Non-pigmented ciliary epithelial cell (primary cell): Measurements from ENCODE around the gene LMAN2.
"Not testable (repeated sequence)": the region's sequence is repeated elsewhere in the genome, so short reads cannot be mapped to it uniquely, and the experiment has no call there.

Experiments used
- DNase-seq: peaks from one replicate; pipeline ENCODE4 v3.0.0-alpha.2; 2010; ENCODE audit warnings: low read depth

LMAN2 gene

GRCh38 chr5:177364159-177364962 lies 12.9 kb upstream of the LMAN2 start:
- no peak for DNase-seq

- DNase-seq = no peak
These were observed 12.1 kb upstream of the LMAN2 start for GRCh38 chr5:177363565-177363964.

- DNase-seq = no peak
These were observed 11.4 kb upstream of the LMAN2 start for GRCh38 chr5:177362610-177363507.

GRCh38 chr5:177362292-177362609 lies 10.8 kb upstream of the LMAN2 start:
- DNase-seq = no peak

- DNase-seq = no peak
These were observed 10.2 kb upstream of the LMAN2 start for GRCh38 chr5:177361418-177362291.

- not testable (repeated sequence) for DNase-seq
These were observed 9.3 kb upstream of the LMAN2 start for GRCh38 chr5:177360740-177361139.

GRCh38 chr5:177359860-177360259 lies 8.4 kb upstream of the LMAN2 start:
- no peak for DNase-seq

GRCh38 chr5:177359451-177359851 lies 8.0 kb upstream of the LMAN2 start:
- DNase-seq = no peak

- DNase-seq = no peak
These were observed 6.9 kb upstream of the LMAN2 start for GRCh38 chr5:177358370-177358819.

GRCh38 chr5:177357459-177358351 lies 6.2 kb upstream of the LMAN2 start, which contains the start of gene RGS14:
RGS14 (plus strand) TSS chr5:177357924; CDS start chr5:177358025, 101 bp downstream.
- DNase-seq = no peak

GRCh38 chr5:177357146-177357458 lies 5.6 kb upstream of the LMAN2 start:
- DNase-seq = no peak

- no peak for DNase-seq
These were observed 5.3 kb upstream of the LMAN2 start for GRCh38 chr5:177356746-177357145.

GRCh38 chr5:177355868-177356168 lies 4.3 kb upstream of the LMAN2 start:
- DNase-seq = no peak

GRCh38 chr5:177355162-177355867 lies 3.8 kb upstream of the LMAN2 start:
- DNase-seq = no peak

GRCh38 chr5:177354711-177355110 lies 3.2 kb upstream of the LMAN2 start:
- no peak for DNase-seq

- DNase-seq = no peak
These were observed 2.8 kb upstream of the LMAN2 start for GRCh38 chr5:177354256-177354655.

- DNase-seq = no peak
These were observed 1.6 kb upstream of the LMAN2 start for GRCh38 chr5:177353093-177353492.

- DNase-seq = no peak
These were observed 584 bp downstream of the LMAN2 start for GRCh38 chr5:177350776-177351391.

GRCh38 chr5:177349762-177350161 lies 1.7 kb downstream of the LMAN2 start:
- no peak for DNase-seq

GRCh38 chr5:177349362-177349647 lies 2.2 kb downstream of the LMAN2 start:
- DNase-seq = no peak

- DNase-seq = no peak
These were observed 3.8 kb downstream of the LMAN2 start for GRCh38 chr5:177347699-177348098.
